Measurements from ENCODE around the gene APLP2. TPM values are rescaled to one million over a fixed set of nuclear protein-coding genes. Genes with fewer than 3 reads are reported as not detected.

Gene APLP2
- total and polyA plus RNA-seq, 2 of the 4 experiments (the other 2 are of a cell fraction) = 127 to 235 TPM

DNA sequence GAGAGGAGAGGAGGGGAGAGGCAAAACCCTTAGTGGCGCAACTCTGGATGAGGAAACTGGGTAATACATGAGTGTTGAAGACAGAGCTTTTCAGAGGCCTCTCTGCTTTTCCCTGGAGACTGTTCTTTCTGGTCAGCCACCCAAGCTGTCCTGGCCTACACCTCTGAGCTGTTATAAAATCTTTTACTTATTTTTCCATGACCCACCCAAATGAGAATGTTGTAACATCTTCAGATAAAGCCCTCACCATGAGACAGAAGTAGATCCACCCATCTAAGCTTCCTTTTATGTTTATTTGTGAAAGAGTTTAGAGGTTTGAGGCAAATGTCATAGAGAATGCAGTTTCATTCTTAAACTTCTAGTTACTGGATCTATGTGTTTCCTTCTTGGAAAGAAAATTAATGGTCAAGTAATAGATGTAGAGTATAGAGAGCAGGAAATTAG is 20.3 kb upstream of the APLP2 start:
- H3K79me1 ChIP-seq (ENCODE audit: low read depth in 1 of 2, low read length in 2 of 2) = no peaks in the 10 kb centered on the region
- dilution Hi-C loops (cut with HindIII; ENCODE audit: low sequenced_read_pairs, unreplicated experiment) (no loop called here), in situ Hi-C loops (cut with MboI; ENCODE audit: low sequenced_read_pairs) (no loop called here), intact Hi-C loops (cut with micrococcal nuclease) (no loop called here)
- no peaks in the 10 kb centered on the region for H3K4me1 ChIP-seq (ENCODE audit: control insufficient read depth, insufficient read depth, low read length)
- no TSS peak for BruUV-seq (replicated peaks)
- H3K9me1 ChIP-seq (ENCODE audit: insufficient read depth, low read length) = no peaks in the 10 kb centered on the region
- DNase-seq = no peak
- no peak overlapping the region for H3K27ac ChIP-seq (ENCODE audit: insufficient read depth, low read length)
- H3K9ac ChIP-seq (ENCODE audit: low read depth, low read length) = no peak overlapping the region
- ATAC-seq (ENCODE audit: low read depth) = no peak; the same call in 1 of the 2 replicates
- H3K4me3 ChIP-seq (ENCODE audit: insufficient read depth, low read depth, low read length) = no peak overlapping the region
- no peak overlapping the region for H3K14ac ChIP-seq (replicated peaks; ENCODE audit: low read depth, low read length)
- H4K5ac ChIP-seq (ENCODE audit: low read depth, low read length) = no peak overlapping the region
- WGBS, 2 experiments (ENCODE audit: extremely low coverage in 2 of 2, insufficient read length in 1 of 2) = no CpG with 5 or more reads among the region's 1 CpG
- H2BK20ac ChIP-seq (ENCODE audit: low read depth, low read length) = no peak overlapping the region
- H2AK9ac ChIP-seq (replicated peaks; ENCODE audit: low read depth, low read length, poor library complexity) = no peak overlapping the region
- no peaks in the 10 kb centered on the region for H4K20me1 ChIP-seq (ENCODE audit: insufficient read depth, low read length)
- no peaks in the 10 kb centered on the region for H3K36me3 ChIP-seq (ENCODE audit: control insufficient read depth, insufficient read depth, low read length)
- no peak overlapping the region for H4K8ac ChIP-seq (ENCODE audit: low read depth in 2 of 2, low read length in 2 of 2)
- H2AFZ ChIP-seq (replicated peaks; ENCODE audit: low read length, poor library complexity) = no peak overlapping the region
- no peak overlapping the region for H2BK120ac ChIP-seq (ENCODE audit: low read depth, low read length)
- POLR2A ChIA-PET (ENCODE audit: unreplicated experiment) = no interaction called here
- no peak overlapping the region for H2BK5ac ChIP-seq (ENCODE audit: low read depth, low read length, poor library complexity, severe bottlenecking)
- H3K18ac ChIP-seq (ENCODE audit: low read depth, low read length) = peak overlapping the region; percentile 33; the same call in 1 of the 2 replicates
- no peaks in the 10 kb centered on the region for H3K27me3 ChIP-seq (ENCODE audit: control insufficient read depth, insufficient read depth, low read length)
- H3K23ac ChIP-seq (ENCODE audit: low read depth, low read length) = no peak overlapping the region
- TF ChIP-seq RFX5 (IDR thresholded peaks at IDR 0.05; ENCODE audit: low read depth, low read length) (no peak), MAFK (IDR thresholded peaks at IDR 0.05; ENCODE audit: low read depth, low read length) (no peak), MXI1 (IDR thresholded peaks at IDR 0.05; ENCODE audit: borderline replicate concordance, low read depth, low read length) (no peak), NFE2L2 (IDR thresholded peaks at IDR 0.05; ENCODE audit: low read depth, low read length) (no peak), ELK1 (IDR thresholded peaks at IDR 0.05; ENCODE audit: borderline replicate concordance, low read depth, low read length) (no peak)
- peaks cover 4% of the 10 kb centered on the region; the same call in 1 of the 2 replicates for H3K9me3 ChIP-seq (ENCODE audit: control insufficient read depth, insufficient read depth, low read length)
- CTCF ChIA-PET = no interaction called here
- no peak overlapping the region for H2BK15ac ChIP-seq (ENCODE audit: low read depth, low read length)
- H3K4ac ChIP-seq (ENCODE audit: low read depth, low read length) = no peak overlapping the region
- peak overlapping the region; percentile 38; the same call in 1 of the 2 replicates for H3K4me2 ChIP-seq (ENCODE audit: low read depth, low read length)
- H4K91ac ChIP-seq (ENCODE audit: insufficient read depth, low read depth, low read length) = no peak overlapping the region
- H2AK5ac ChIP-seq (ENCODE audit: low read depth, low read length) = no peak overlapping the region
- H3K56ac ChIP-seq (ENCODE audit: extremely low read depth, insufficient read depth, low read length) = no peak overlapping the region
